Natural killer cell (primary cell): Measurements from ENCODE around the gene ARF3. TPM values are rescaled to one million over a fixed set of nuclear protein-coding genes. Genes with fewer than 3 reads are reported as not detected.
A peak's percentile ranks its signal among the peaks of the same experiment; 100 is the strongest.

Experiments
- ATAC-seq, 3 donors: fragments of 150-1000 bp in 2 of 3; fragments of 200-7000 bp in 1 of 3; cut with Tn5 transposase; 1 replicate in 1 of 3; 2 replicates in 2 of 3; pipeline ENCODE4 v1.10.0; 2021; ENCODE audit warnings: mild to moderate bottlenecking in 2 of 3, moderate library complexity in 2 of 3
- DNase-seq, 2 donors: peaks; one replicate each; pipeline versions ENCODE4 v3.0.0 to v3.0.0-alpha.2; 2013 to 2021; ENCODE audit warnings: mixed read lengths in 1 of 2
- H3K27ac ChIP-seq: one replicate; pipeline ENCODE4 v1.5.1; 2013; ENCODE audit warnings: mild to moderate bottlenecking, low read length
- H3K27me3 ChIP-seq: one replicate; pipeline ENCODE4 v1.6.1; 2013; ENCODE audit warnings: low read length; ENCODE audit not compliant: control insufficient read depth, insufficient read depth
- H3K36me3 ChIP-seq: one replicate; pipeline ENCODE4 v1.6.1; 2013; ENCODE audit warnings: low read length; ENCODE audit not compliant: control insufficient read depth, insufficient read depth
- H3K4me1 ChIP-seq: one replicate; pipeline ENCODE4 v1.6.1; 2013; ENCODE audit warnings: low read length; ENCODE audit not compliant: control insufficient read depth, insufficient read depth
- H3K4me3 ChIP-seq: one replicate; pipeline ENCODE4 v1.5.1; 2013; ENCODE audit warnings: low read length
- H3K9me3 ChIP-seq: one replicate; pipeline ENCODE4 v1.6.1; 2013; ENCODE audit warnings: low read length; ENCODE audit not compliant: control insufficient read depth, insufficient read depth
- H3K27ac Mint-ChIP-seq, 2 donors: one replicate each; pipeline ENCODE4 v1.8.0; 2022; ENCODE audit warnings: mild to moderate bottlenecking in 2 of 2, mixed read lengths in 2 of 2, moderate library complexity in 1 of 2
- H3K27me3 Mint-ChIP-seq, 2 donors: one replicate each; pipeline ENCODE4 v1.8.0; 2022; ENCODE audit warnings: low read depth in 2 of 2, mixed read lengths in 2 of 2
- H3K36me3 Mint-ChIP-seq: one replicate; pipeline ENCODE4 v1.8.0; 2022; ENCODE audit warnings: mixed read lengths
- H3K4me1 Mint-ChIP-seq, 2 donors: one replicate each; pipeline ENCODE4 v1.8.0; 2022; ENCODE audit warnings: mixed read lengths in 2 of 2
- H3K4me3 Mint-ChIP-seq: one replicate; pipeline ENCODE4 v1.8.0; 2022; ENCODE audit warnings: mild to moderate bottlenecking, moderate library complexity, mixed read lengths
- H3K9me3 Mint-ChIP-seq, 2 donors: one replicate each; pipeline ENCODE4 v1.8.0; 2022; ENCODE audit warnings: mixed read lengths in 2 of 2
- CTCF ChIP-seq: fragments of 200-600 bp; IDR thresholded peaks from one replicate; pipeline ENCODE4 v1.8.0; 2022; ENCODE audit warnings: antibody characterized with exemption
- WGBS: methylation state at CpG from one replicate; pipeline ENCODE4 v1.1.7; 2013; ENCODE audit warnings: missing lambda C conversion rate; ENCODE audit not compliant: insufficient coverage; 5-methylcytosine and 5-hydroxymethylcytosine counted together
- intact Hi-C: fragments of 100-400 bp; cut with micrococcal nuclease; formaldehyde crosslinking; loops from one replicate; pipeline ENCODE4 v1.14.2; 2022
- total RNA-seq, 4 donors: library from RNA; stranded (reverse); fragments of 120-200 nt in 1 of 4; gene quantifications; one replicate each; pipeline versions ENCODE4 v1.2.3 to v1.2.4, GENCODE V29; 2013 to 2022

ARF3 gene
- total RNA-seq, 3 donors from 2014 or later (not counting 1 experiment from before 2014, with no cell fraction given), result 80.7 to 114 (median 88.4) TPM

- WGBS, result 69% methylated on average over 8 of the region's 8 CpGs
- H3K9me3 ChIP-seq, result no peaks in the 10 kb centered on the region
- ATAC-seq (no peak), DNase-seq (peak in 1 of 2 donors; percentile 7)
- no peaks in the 10 kb centered on the region for H3K36me3 ChIP-seq
- intact Hi-C loops, result no loop called here
- peaks cover 23% of the 10 kb centered on the region for H3K27me3 ChIP-seq
- no peak for TF ChIP-seq CTCF
- H3K4me3 ChIP-seq, result no peak overlapping the region
- H3K4me3 Mint-ChIP-seq, result no peak overlapping the region
- H3K4me1 ChIP-seq, result peaks cover 14% of the 10 kb centered on the region
- H3K27ac ChIP-seq, result no peak overlapping the region
- H3K9me3 Mint-ChIP-seq, result no peaks in the 10 kb centered on the region
- peaks cover 15 to 17% of the 10 kb centered on the region in 2 donors for H3K4me1 Mint-ChIP-seq
- H3K27me3 Mint-ChIP-seq, result peaks cover 47 to 51% of the 10 kb centered on the region in 2 donors
- no peaks in the 10 kb centered on the region for H3K36me3 Mint-ChIP-seq
- no peak overlapping the region for H3K27ac Mint-ChIP-seq
These were observed 34.2 kb upstream of the ARF3 start for GRCh38 chr12:48991247-48992050.

- H3K27ac ChIP-seq, result no peak overlapping the region
- H3K36me3 ChIP-seq, result no peaks in the 10 kb centered on the region
- no peak for TF ChIP-seq CTCF
- H3K4me1 ChIP-seq, result peaks cover 12% of the 10 kb centered on the region
- ATAC-seq, result no peak
- intact Hi-C loops, result no loop called here
- peaks cover 12 to 15% of the 10 kb centered on the region in 2 donors for H3K4me1 Mint-ChIP-seq
- H3K36me3 Mint-ChIP-seq, result no peaks in the 10 kb centered on the region
- no peak overlapping the region for H3K4me3 ChIP-seq
- H3K27me3 ChIP-seq, result peaks cover 18% of the 10 kb centered on the region
- no peak for DNase-seq
- H3K9me3 ChIP-seq, result no peaks in the 10 kb centered on the region
- no peak overlapping the region for H3K4me3 Mint-ChIP-seq
- no peaks in the 10 kb centered on the region for H3K9me3 Mint-ChIP-seq
- H3K27me3 Mint-ChIP-seq, result peaks cover 44 to 53% of the 10 kb centered on the region in 2 donors
- no peak overlapping the region for H3K27ac Mint-ChIP-seq
These were observed 33.3 kb upstream of the ARF3 start for GRCh38 chr12:48990552-48990951.

GRCh38 chr12:48988030-48988649, 30.9 kb upstream of the ARF3 start:
- H3K27me3 ChIP-seq, result peaks cover 7% of the 10 kb centered on the region
- peak; percentile 86 to 97 (median 90) for ATAC-seq
- peaks cover 35% of the 10 kb centered on the region in 2 donors for H3K27me3 Mint-ChIP-seq

More at GRCh38 chr12:48988030-48988649, 30.9 kb upstream of the ARF3 start:
- no peaks in the 10 kb centered on the region for H3K9me3 Mint-ChIP-seq
- Histone ChIP-seq H3K4me3 (no peak overlapping the region), H3K27ac (no peak overlapping the region), H3K36me3 (no peaks in the 10 kb centered on the region), H3K9me3 (no peaks in the 10 kb centered on the region), H3K4me1 (peaks cover 5% of the 10 kb centered on the region)
- WGBS, result 24% methylated on average over 16 of the region's 16 CpGs
- H3K4me3 Mint-ChIP-seq, result no peak overlapping the region
- peaks cover 5 to 8% of the 10 kb centered on the region in 2 donors for H3K4me1 Mint-ChIP-seq
- peak; percentile 87 for TF ChIP-seq CTCF
- H3K36me3 Mint-ChIP-seq, result no peaks in the 10 kb centered on the region
- DNase-seq, result peak; percentile 77 to 86
- intact Hi-C loops, result loop anchor here (1.0 to 5.0 kb wide), 3 partner anchors 14 to 135 kb away; a partner anchor contains a TSS
- no peak overlapping the region for H3K27ac Mint-ChIP-seq
